HG03045 (cell line): ENCODE measurements around the gene AGPAT2.
"Not testable (repeated sequence)": the region's sequence is repeated elsewhere in the genome, so short reads cannot be mapped to it uniquely, and the experiment has no call there.

Experiments used
- ATAC-seq: cut with Tn5 transposase; IDR thresholded peaks from one replicate; pipeline ENCODE4 v1.9.1; 2021; ENCODE audit warnings: mild to moderate bottlenecking, moderate library complexity; ENCODE audit not compliant: unreplicated experiment

The AGPAT2 gene

DNA sequence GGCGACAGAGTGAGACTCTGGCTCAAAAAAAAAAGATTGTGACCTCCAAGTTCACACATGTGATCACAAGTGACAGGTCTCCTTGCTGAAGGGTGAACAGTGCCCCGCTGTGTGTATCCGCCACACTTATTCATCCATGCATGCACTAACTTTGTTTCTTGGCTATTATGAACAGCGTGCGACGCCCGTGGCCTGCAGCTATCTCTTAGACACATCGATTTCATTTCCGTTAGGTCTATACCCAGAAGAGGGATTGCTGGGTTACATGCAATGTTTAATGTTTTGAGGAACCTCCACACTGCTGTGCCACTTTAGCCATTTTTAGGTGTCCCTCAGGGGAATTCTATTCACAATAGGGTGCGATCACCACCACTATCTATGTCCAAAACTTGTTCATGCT lies 36.6 kb downstream of the AGPAT2 start:
- no peak for ATAC-seq

DNA sequence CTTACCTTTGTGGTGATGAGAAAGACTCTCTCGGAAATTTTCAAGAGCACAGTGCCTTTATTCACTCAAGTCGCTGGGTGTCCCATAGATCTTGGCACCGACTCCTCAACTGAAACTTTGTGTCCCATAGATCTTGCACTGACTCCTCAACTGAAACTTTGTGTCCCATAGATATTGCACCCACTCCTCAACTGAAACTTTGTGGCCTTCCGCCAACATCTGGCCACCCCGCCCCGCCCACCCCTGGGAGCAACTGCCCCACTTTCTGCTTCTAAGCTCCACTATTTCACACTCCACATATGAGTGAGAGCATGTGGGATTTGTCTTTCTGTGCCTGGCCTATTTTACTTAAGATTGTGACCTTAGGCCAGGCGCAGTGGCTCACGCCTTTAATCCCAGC lies 37.2 kb downstream of the AGPAT2 start:
- ATAC-seq: no peak

DNA sequence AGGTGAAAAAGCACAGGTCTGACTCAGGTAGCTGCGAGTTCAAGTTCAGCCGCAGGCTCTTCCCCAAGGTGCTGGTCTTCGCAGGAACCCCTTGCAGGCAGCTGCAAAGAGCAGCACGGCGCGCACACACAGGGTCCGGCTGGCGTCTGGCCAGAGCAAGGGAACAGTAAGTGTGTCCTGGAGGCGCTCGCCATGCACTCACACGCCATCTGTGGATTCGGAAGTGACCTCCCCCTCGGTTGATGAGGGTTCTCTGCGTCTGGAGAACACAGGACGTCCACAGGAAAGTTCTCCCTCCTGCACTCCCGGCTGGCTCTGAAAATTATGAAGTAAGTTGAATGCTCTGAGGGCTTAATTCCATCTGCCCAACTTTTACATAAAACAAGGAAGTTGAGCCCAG lies 38.5 kb downstream of the AGPAT2 start:
- ATAC-seq: no peak

DNA sequence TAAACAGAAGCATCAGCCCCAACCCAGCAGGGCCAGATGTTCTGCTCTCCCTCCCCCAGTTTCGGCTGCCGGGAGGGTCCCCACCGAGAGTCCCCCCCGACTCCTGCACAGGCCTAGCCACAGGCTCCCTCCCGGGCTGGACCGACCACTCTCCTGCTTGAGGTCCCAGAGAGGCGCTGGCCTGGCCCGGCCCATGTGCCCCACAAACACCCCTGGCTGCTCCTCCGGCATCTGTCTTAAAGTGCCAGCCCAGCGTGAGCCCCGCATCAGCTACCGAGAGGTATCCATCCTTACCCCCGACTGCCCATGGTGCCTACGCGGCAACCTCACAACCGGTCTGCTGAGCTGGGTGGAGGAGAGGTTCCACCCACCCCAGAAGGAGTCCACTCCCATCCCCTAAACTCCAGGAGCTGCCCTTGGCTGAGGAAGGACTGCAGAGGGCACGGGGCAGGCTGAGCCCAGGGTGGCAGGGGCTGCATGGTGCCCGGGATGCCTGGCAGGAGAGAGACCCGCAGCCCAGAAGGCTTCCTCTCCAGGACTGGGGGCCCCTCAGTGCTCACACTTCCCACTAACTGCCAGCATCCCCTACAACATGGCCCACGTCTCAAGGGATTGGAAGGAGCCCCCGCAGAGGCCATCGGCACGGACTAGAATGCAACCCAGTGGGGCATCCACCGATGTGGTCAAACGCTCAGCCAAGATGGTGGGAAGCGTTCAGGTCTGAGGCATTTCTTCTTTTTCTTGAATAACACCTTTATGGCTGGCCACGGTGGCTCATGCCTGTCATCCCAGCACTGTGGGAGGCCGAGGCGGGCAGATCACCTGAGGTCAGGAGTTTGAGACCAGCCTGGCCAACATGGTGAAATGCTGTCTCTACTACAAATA lies 40.2 kb downstream of the AGPAT2 start:
- ATAC-seq: no peak

DNA sequence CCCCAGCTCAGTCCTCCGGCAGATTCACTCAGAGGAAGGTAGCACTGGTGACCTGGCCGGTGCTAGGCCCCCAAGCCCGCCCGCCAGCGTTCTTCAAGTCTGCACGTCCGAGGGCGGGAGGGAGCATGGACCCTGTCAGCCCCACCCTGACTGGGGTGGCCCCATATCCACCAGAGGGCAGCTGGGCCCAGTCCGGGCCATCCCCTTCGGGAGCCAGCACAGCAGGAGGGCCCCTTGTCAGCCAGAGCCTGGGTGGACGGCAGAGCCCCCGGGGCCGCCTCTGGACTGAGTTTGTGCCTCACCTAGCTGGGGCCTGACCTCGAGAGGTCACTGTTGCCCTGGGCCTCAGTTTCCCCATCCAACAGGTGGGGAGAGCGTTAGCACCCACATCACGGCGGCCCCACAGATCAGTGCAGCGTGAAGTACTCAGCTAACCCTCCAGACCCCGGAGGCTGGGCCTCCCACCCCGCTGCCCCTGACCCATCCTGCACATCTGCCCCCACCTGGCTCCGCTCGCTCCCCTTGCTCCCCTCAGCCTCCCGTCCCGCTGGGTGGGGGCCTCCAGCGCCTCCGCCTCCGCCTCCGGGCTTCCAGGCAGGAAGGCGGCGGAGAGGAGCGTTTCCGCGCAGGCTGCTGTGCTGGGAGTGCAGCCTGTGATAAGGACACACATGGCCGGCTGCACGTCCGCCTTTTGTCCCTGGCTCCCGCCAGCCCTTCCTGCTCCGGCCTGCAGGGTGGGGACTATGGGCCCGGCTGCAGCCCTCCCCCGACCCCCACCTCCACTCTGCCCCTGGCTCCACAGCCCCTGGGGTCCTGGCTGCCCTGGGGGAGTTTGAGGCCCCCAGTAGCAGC lies 41.1 kb downstream of the AGPAT2 start:
- ATAC-seq: no peak

DNA sequence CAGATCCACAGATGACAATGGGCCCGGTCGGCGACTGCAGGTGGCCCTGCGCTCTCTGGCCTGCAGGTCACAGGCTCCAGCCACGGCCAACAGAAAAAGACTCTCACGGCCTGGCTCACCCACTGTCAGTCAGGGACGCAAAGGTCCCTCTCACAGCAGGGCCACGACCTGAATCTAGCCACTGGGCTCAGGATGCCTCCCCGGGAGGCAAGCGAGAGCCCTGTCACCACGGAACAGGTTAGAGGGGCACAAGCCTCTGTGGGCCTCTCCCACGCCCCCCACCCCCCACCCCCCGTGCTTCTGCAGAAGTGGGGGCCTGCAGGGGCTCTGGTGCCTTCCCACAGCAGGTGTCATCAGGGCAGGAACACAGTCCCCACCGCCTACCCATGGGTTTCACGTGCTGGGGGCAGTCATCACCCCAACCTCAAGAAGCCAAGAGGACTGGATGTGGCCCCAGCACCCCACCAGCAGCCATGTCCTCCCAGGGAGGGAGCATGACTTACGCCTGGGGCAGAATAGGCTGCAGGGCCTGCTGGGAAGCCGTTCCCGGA lies 41.8 kb downstream of the AGPAT2 start:
- ATAC-seq: no peak

DNA sequence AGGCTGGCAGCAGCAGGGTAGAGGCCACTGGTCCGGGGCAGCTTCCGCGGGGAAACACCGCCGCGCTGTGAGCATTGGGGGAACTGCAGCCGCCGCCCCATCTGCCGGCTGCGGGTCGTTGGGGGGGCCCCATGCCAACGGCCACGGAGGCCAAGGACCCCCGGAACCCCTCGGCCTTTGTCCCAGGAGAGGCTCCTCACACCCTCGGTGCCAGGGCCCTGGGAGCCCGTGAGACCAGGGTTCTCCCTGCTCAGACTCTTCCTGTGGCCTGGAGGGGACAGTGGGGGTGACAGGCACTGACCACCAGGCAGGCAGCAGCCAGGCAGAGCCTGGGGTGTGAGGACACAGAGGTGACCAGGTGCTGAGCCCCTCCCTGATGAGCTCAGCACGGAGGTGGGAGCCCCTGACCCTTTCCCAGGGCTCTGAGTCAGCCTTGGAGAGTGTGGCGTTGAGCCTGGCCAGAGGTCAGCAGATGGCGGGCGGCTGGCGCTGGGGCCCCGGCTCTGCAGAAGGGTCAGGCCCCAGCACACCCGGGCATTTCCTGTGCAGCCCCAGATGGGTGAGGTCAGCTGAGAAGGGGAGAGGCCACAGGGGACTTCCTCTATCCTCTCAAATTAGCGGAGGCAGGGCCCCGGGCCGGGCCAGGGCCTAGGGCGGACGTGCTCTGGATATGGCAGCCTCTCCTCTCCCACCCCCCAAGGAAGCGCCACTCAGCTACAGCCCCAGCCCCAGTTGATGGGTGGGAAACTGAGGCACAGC lies 42.5 kb downstream of the AGPAT2 start:
- ATAC-seq: no peak

DNA sequence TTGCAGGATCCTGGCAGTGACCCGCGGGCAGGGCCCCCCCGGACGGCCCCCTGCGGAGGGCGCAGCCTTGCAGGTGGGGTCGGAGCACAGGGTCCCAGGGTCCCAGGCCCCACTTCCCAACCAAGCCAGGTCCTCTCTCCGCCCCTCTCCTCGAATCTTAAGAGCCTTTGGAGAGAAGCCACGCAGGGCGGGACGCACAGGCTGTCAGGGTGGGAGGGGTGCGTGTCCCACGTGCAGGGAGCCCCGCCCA lies 43.0 kb downstream of the AGPAT2 start:
- ATAC-seq: no peak

DNA sequence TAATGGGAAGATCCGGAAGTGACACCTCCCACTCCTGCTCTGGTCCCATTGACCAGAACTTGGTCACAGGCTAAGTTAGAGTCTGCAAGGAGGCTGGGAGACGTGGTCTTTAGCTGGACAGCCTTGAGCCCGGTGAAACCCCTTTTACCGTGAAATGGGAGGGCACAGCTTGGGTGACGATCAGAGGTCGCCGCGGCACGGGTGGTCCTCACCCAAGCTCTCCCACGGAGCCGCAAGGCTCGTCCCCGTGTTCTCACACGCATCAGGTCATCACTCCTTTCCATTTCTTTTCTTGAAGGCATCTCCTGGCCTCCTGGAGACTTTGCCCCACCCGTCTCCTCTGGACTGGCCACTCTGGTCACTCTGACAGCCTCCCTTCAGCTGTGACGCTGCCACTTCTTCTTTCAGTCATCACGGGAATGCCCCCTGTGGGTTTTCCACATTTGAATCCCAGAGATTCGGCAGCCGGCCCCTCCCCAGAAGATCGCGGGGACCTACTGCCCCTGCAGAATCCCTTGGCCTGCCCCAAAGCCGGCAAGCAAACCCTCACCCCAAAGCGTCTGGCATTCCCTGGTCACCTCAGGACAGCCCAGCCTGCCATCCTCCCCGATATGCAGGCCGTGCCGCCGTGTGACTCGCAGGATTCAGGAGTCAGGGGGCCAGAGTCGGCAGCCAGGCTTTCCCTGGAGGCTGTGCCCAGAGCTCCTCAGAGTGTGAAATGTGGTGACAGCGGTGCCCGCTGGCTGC lies 43.5 kb downstream of the AGPAT2 start:
- no peak for ATAC-seq

DNA sequence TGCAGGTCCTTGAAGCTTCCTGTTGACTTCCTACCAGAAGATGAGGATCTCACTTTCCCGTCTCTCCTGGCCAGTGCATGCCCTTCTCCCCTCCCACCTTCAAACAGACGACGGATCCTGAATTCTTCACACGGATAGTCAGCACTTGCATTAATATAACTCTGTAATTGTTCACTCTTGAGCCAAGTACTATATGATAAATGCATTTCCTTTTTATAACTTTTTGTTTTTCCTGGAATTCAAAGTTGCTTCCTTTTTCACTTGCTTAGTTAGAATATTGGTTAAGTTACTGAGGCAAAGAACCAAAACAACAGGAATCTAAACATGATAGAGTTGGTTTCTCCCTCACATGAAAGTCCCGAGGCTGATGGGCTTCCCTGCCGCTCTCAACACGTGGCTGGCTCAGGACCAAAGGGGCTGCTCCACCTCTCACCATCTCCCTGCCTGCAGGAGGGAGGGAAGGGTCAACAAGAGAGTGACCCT lies 44.8 kb downstream of the AGPAT2 start:
- ATAC-seq: no peak

DNA sequence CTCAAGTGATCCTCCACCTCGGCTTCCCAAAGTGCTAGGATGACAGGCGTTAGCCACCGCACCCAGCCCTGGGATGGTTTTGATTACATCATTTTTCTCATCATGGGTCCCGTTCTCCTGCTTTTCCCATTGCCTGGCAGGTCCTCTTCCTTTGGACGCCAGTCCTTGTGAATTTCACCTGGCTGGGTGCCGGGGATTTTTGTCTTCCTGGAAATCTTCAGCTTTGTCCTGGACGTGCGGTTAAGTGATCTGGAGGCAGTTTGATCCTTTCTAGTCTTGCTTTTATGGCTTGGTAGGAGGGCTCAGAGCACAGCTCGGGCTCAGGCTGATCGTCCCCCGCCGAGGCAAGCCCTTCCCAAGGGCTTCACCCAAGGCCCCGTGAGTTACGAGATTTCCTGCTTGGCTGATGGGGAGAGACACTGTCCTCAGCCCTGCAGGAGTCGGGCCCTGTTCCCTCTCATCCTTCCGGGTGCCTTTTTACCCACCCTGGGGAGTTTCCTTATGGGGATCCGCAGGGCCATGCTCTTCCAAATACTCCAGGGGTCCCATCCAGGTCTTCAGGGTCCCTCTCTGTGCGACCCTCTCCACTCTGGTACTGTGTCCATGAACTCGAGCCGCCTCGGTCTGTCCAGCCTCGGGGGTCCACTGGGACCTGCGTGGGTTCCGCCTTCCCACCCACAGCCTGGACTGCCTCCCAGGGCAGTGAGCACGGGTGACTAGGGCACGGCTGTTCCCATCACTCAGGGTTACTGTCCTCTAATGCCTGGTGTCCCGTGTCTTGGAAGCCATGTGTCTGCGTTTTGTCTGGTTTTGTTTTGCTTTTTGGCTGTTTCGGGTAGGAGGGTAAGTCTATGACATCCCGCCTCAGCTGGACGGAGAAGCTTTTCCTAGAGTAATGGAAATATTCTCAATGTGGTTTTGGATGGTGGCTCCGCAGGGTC lies 46.8 kb downstream of the AGPAT2 start:
- no peak for ATAC-seq

DNA sequence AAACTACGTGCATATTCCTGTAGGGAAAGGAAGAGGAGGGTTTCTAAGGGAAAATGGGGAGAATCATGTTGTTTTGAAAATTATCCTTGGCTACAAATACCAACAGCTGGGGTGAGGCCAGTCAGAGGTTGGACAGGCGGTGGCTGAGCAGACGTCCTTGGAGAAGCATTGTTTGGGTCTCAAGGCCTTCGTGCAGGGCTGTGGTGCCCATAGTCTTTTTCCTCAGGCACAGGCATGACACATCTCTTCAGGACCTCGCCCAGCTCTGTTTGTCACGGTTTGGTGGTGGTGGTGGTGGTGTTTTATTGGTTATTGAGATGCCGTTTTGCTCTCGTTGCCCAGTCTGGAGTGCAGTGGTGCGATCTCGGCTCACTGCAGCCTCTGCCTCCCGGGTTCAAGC lies 52.4 kb downstream of the AGPAT2 start:
- ATAC-seq: no peak

DNA sequence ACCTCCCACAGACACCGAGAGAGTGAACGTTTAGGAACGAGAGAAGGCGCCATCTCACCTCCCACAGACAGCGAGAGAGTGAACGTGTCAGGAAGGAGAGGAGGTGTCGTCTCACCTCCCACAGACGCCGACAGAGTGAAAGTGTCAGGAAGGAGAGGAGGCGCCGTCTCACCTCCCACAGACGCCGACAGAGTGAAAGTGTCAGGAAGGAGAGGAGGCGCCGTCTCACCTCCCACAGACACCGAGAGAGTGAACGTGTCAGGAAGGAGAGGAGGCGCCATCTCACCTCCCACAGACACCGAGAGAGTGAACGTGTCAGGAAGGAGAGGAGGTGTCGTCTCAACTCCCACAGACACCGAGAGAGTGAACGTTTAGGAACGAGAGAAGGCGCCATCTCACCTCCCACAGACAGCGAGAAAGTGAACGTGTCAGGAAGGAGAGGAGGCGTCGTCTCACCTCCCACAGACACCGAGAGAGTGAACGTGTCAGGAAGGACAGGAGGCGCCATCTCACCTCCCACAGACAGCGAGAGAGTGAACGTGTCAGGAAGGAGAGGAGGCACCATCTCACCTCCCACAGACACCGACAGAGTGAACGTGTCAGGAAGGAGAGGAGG lies 54.7 kb downstream of the AGPAT2 start:
- ATAC-seq: not testable (repeated sequence)

DNA sequence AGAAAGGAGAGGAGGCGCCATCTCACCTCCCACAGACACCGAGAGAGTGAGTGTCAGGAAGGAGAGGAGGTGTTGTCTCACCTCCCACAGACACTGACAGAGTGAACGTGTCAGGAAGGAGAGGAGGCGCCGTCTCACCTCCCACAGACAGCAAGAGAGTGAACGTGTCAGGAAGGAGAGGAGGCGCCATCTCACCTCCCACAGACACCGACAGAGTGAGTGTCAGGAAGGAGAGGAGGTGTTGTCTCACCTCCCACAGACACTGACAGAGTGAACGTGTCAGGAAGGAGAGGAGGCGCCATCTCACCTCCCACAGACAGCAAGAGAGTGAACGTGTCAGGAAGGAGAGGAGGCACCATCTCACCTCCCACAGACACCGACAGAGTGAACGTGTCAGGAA lies 55.2 kb downstream of the AGPAT2 start:
- not testable (repeated sequence) for ATAC-seq

DNA sequence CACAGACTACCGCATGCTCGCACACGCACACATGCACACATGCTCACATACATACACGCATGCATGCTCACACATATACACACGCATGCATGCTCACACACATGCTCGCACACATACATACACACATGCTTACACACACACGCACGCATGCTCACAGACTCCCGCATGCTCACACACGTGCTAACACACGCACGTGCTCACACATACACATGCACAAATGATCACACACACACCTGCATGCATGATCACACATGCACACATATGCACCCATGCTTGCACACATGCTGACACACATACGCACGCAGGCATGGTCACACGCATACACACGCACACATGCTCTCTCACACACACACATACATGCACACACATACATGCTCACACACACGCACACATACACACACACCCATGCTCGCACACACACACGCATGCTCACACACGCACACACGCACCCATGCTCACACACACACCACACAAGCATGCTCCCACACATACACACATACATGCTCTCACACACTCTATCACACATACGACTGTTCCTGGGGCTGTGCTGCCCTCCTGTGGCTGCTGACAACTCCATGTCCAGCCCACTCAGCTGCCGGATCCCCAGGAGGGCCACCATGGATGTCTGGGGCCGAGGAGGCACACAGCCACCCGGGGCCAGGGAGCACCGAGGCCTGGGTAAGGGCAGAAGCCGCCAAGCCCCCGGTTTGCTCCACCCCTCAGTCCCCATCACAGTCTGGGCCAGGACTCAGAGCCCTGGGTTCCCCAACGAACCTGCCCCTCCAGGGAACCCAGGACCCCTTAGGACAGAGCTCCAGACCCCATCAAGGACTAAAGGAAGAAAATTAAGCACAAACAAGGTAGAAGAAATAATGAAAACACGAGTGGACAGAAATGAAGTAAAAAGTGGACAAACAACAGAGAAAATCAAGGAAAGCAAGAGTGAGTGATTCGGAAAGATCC lies 55.9 kb downstream of the AGPAT2 start:
- no peak for ATAC-seq

DNA sequence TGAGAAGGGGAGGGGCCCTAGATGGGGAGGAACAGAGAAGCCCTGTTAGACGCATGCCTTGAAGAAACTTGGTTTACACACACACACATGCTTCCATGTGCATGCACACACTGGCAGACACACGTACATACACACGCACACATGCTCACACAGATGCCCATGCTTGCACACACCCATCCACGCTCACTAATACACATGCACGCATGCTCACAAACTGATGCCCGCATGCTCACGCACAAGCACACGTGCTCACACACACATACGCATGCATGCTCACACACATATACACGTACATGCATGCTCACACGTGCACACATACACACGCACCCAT lies 56.6 kb downstream of the AGPAT2 start:
- ATAC-seq: no peak

DNA sequence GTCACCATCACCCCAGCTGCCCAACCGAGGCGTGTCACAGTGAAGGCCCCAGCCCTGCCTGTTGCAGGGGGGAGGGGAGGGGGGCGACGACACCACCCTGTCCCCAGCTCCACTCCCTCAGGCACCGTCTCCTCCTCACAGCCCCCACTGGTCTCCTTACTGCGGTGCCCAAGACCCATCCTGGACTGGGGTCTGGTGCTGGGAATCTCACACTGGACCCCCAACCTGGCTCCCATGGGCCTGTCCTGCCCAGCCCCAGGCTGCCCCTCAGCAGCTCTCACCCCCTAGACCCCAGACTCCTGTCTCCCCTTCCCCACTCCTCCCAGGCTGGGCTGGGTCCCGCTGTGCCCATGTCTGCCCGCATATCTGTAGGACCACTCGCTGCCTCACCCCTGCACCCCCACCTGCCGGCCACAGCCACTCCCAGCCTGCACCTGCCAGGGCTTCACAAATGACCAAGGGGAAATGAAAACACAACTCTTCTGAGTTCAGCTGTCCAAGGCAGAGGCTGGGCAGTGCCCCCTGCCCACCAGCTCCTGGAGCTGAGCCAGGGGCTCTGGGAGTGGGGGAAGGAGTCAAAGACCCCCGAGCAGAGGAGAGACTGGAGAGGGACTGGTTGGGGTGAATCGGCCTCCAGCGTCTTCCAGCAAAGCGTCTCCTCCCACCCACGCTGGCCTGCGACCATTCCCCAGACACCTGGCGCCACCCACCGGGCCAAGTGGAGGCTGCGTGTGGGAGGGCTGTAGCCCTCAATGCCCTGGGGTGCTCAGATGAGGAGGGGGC lies 57.2 kb downstream of the AGPAT2 start:
- ATAC-seq: no peak
